ENCODE measurements around the gene CNP.

CNP gene

GRCh38 chr17:41956522-41956921 lies 10.1 kb upstream of the CNP start:
- no peak overlapping the region for H3K4me3 Mint-ChIP-seq
- H3K27ac Mint-ChIP-seq: no peak overlapping the region
- H3K4me1 Mint-ChIP-seq: peaks cover 19% of the 10 kb centered on the region
- no peak for TF ChIP-seq CTCF (IDR thresholded peaks at IDR 0.05; ENCODE audit: unreplicated experiment in 3 of 3)
- peaks cover 3% of the 10 kb centered on the region for H3K36me3 Mint-ChIP-seq (ENCODE audit: low read depth)
- no peaks in the 10 kb centered on the region for H3K9me3 Mint-ChIP-seq
- H3K27me3 Mint-ChIP-seq (ENCODE audit: low read depth): peaks cover 11% of the 10 kb centered on the region

- peaks cover 23% of the 10 kb centered on the region for H3K4me1 Mint-ChIP-seq
- peaks cover 3% of the 10 kb centered on the region for H3K36me3 Mint-ChIP-seq (ENCODE audit: low read depth)
- H3K4me3 Mint-ChIP-seq: no peak overlapping the region
- H3K27me3 Mint-ChIP-seq (ENCODE audit: low read depth): peaks cover 16% of the 10 kb centered on the region
- H3K9me3 Mint-ChIP-seq: no peaks in the 10 kb centered on the region
- no peak for TF ChIP-seq CTCF (IDR thresholded peaks at IDR 0.05; ENCODE audit: unreplicated experiment in 3 of 3)
- H3K27ac Mint-ChIP-seq: peak overlapping the region; percentile 77 to 85 (median 80)
These were observed 9.3 kb upstream of the CNP start for GRCh38 chr17:41957031-41957868.

GRCh38 chr17:41957869-41958439 lies 8.6 kb upstream of the CNP start:
- Mint-ChIP-seq H3K36me3 (ENCODE audit: low read depth) (peaks cover 3% of the 10 kb centered on the region), H3K4me1 (peaks cover 30% of the 10 kb centered on the region), H3K4me3 (no peak overlapping the region), H3K9me3 (no peaks in the 10 kb centered on the region), H3K27ac (peak overlapping the region; percentile 77 to 85 (median 80)), H3K27me3 (ENCODE audit: low read depth) (peaks cover 16% of the 10 kb centered on the region)
- no peak for TF ChIP-seq CTCF (IDR thresholded peaks at IDR 0.05; ENCODE audit: unreplicated experiment in 3 of 3)

GRCh38 chr17:41959030-41959335 lies 7.6 kb upstream of the CNP start:
- H3K4me1 Mint-ChIP-seq: peaks cover 34% of the 10 kb centered on the region
- no peak for TF ChIP-seq CTCF (IDR thresholded peaks at IDR 0.05; ENCODE audit: unreplicated experiment in 3 of 3)
- peaks cover 3% of the 10 kb centered on the region for H3K36me3 Mint-ChIP-seq (ENCODE audit: low read depth)
- no peaks in the 10 kb centered on the region for H3K9me3 Mint-ChIP-seq
- H3K27ac Mint-ChIP-seq: peak overlapping the region; percentile 48 to 69 (median 50)
- H3K4me3 Mint-ChIP-seq: no peak overlapping the region
- peaks cover 16% of the 10 kb centered on the region for H3K27me3 Mint-ChIP-seq (ENCODE audit: low read depth)

GRCh38 chr17:41959336-41960095 lies 7.1 kb upstream of the CNP start:
- peak overlapping the region; percentile 48 to 69 (median 50) for H3K27ac Mint-ChIP-seq
- peak; percentile 37 to 51 (median 45) for TF ChIP-seq CTCF (IDR thresholded peaks at IDR 0.05; ENCODE audit: unreplicated experiment in 3 of 3)
- H3K4me1 Mint-ChIP-seq: peaks cover 34% of the 10 kb centered on the region

More at GRCh38 chr17:41959336-41960095, 7.1 kb upstream of the CNP start:
- Mint-ChIP-seq H3K36me3 (ENCODE audit: low read depth) (peaks cover 3% of the 10 kb centered on the region), H3K27me3 (ENCODE audit: low read depth) (peaks cover 16% of the 10 kb centered on the region), H3K4me3 (no peak overlapping the region), H3K9me3 (no peaks in the 10 kb centered on the region)
